Stimulated activated CD4-positive, alpha-beta T cell treated with anti-CD3 and anti-CD28 coated beads, Interleukin-15, amount 100 ng/mL, for 1 hour (primary cell): ENCODE results near the gene PATE1.
"Not testable (repeated sequence)": the region's sequence is repeated elsewhere in the genome, so short reads cannot be mapped to it uniquely, and the experiment has no call there.

Experiments
- DNase-seq, 2 donors: peaks; one replicate each; pipeline ENCODE4 v3.0.0-alpha.2; 2020; ENCODE audit warnings: low read depth in 1 of 2, low spot score in 1 of 2

The PATE1 gene

GRCh38 chr11:125745979-125746378 lies at the start of gene PATE1:
Gene PATE1 (plus strand): TSS chr11:125746279. CDS start chr11:125746305, 26 bp downstream.
- DNase-seq: no peak

GRCh38 chr11:125701018-125701610 lies 45.0 kb upstream of the PATE1 start:
- no peak for DNase-seq

GRCh38 chr11:125701858-125702621 lies 44.0 kb upstream of the PATE1 start:
- DNase-seq: no peak

- DNase-seq: not testable (repeated sequence)
Observed at GRCh38 chr11:125704686-125705085, 41.4 kb upstream of the PATE1 start.

GRCh38 chr11:125720781-125721180 lies 25.3 kb upstream of the PATE1 start:
- no peak for DNase-seq

- no peak for DNase-seq
Observed at GRCh38 chr11:125724125-125724524, 22.0 kb upstream of the PATE1 start.

GRCh38 chr11:125728969-125729368 lies 17.1 kb upstream of the PATE1 start:
- DNase-seq: no peak

GRCh38 chr11:125740617-125741016 lies 5.5 kb upstream of the PATE1 start:
- no peak for DNase-seq

- no peak for DNase-seq
Observed at GRCh38 chr11:125743681-125744080, 2.4 kb upstream of the PATE1 start.

GRCh38 chr11:125750629-125751028 lies 4.5 kb downstream of the PATE1 start:
- no peak for DNase-seq

GRCh38 chr11:125756050-125756449 lies 10.0 kb downstream of the PATE1 start:
- no peak for DNase-seq

- DNase-seq: no peak
Observed at GRCh38 chr11:125762445-125762844, 16.4 kb downstream of the PATE1 start.

GRCh38 chr11:125763483-125763882 lies 17.4 kb downstream of the PATE1 start:
- DNase-seq: no peak

GRCh38 chr11:125766251-125766650 lies 20.2 kb downstream of the PATE1 start:
- DNase-seq: no peak

GRCh38 chr11:125768336-125769046 lies 22.4 kb downstream of the PATE1 start:
- DNase-seq: no peak

GRCh38 chr11:125770583-125770982 lies 24.5 kb downstream of the PATE1 start:
- DNase-seq: no peak

- no peak for DNase-seq
Observed at GRCh38 chr11:125772834-125773505, 26.9 kb downstream of the PATE1 start.

- DNase-seq: no peak
Observed at GRCh38 chr11:125773516-125773915, 27.4 kb downstream of the PATE1 start.

- no peak for DNase-seq
Observed at GRCh38 chr11:125777309-125777708, 31.2 kb downstream of the PATE1 start.

- DNase-seq: no peak
Observed at GRCh38 chr11:125778728-125779127, 32.6 kb downstream of the PATE1 start, which contains the start of gene PATE2. Gene PATE2 (minus strand): TSS chr11:125778828. CDS start chr11:125778773, 55 bp downstream.

- DNase-seq: no peak
Observed at GRCh38 chr11:125784678-125785077, 38.6 kb downstream of the PATE1 start.
